Stimulated activated CD4-positive, alpha-beta T cell treated with anti-CD3 and anti-CD28 coated beads, Interleukin-12 subunit alpha, Interleukin-12 subunit beta, amount 100 ng/mL, for 4 hours (primary cell): ENCODE measurements around the gene TIMP4.

ENCODE experiments used
- DNase-seq: peaks from one replicate; pipeline ENCODE4 v3.0.0-alpha.2; 2020

Gene TIMP4

DNA sequence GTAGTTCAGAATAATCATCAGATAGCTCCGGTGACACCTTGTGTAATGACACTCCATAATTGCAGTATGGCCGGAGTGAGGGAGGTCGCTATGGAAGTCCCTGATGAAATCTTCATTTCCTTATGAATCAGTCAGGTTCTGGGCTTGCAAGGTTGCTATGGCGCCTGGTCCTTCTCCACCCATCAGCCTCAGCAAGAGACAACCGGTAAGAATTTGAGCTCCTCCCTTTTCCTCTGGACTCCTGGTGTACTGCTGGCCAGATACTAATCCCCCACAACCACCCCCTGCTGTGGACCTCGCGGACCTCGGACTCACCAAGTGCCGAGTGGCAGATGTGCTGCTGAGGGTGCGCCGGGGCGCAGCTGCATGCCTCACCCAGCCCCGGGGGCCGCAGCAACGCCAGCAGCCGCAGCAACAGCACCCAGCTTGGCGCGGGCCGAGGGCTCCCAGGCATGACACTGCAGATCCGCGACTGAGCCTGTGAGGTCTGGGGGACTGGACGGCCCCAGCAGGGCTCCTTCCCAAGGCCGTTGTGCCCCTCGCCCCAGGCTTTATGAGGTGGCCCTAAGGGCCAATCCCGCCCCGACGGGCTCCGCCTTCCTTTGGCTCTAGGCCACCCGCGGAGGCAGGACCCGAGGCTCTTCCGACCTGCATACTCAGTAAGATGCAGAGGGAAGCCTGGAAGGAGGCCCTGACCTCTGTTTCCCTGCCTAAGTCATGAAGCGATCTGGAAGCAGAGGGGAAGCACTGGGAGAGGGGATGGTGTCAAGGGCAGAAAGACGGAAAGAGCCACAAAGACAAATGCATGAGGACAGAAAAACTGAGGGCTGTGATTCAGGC lies at the start of gene TIMP4:
TSS of gene TIMP4 (minus strand) at position 526 of the 840 bp plus-strand sequence. CDS start at position 454, 72 bp downstream.
- no peak for DNase-seq

DNA sequence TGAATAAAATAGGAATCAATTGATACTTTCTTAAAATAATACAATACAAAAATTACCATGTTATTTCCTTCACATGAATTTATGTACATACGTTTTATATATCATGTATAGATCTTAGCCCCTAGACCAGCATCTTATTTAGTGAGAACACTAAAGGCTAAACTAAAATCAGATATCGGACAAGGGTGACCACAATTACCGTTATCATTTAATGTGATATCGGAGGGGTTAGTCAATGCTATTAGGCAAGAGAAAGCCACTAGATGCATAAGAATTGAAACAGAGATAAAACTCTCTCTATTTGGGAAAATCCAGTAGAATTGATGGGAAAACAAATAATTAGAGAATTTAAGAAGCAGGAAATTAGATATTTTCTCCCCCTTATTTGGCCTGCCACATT lies 46.5 kb upstream of the TIMP4 start:
- DNase-seq, result no peak

- DNase-seq, result no peak
These were observed 43.1 kb upstream of the TIMP4 start for GRCh38 chr3:12201813-12202212.

DNA sequence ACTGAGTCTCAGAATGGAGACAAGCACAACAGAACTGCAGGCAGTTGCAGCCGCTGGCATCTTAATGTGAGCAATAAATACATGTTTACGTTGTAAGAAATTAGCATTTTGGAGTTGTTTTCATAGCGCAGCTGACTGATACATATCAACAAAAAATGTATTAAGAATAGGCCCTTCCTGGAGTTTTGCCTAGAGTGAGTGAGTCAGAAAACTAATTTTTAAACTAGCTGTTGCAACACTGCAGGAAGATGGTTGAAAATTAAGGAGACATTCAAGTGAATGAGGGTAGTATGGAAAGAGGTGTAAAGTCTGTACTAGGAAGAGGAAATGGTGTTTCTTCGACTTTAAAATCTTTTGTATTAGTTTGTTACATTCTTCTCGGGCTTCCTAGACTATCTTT lies 39.6 kb upstream of the TIMP4 start:
- DNase-seq, result no peak

GRCh38 chr3:12197475-12197874 lies 38.8 kb upstream of the TIMP4 start:
- DNase-seq, result no peak

DNA sequence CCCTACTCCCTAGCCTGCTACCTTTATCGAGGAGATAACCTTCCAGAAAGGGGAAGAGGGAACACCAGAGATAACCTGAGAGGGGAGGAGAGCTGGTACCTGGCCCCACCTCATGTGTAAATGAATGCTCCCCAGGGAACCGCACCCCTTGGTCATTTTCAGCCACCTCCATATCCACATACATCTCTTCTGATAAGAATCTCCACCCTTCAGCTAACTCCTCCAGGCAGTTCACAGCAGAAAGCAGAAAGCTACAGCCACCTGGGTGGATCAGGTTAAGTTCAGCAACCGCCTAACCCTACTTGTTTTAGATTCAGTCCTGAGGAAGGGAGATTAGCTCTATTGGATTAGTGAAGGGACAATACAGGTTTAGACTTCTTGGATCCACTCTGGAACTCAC lies 38.0 kb upstream of the TIMP4 start:
- DNase-seq, result no peak

DNA sequence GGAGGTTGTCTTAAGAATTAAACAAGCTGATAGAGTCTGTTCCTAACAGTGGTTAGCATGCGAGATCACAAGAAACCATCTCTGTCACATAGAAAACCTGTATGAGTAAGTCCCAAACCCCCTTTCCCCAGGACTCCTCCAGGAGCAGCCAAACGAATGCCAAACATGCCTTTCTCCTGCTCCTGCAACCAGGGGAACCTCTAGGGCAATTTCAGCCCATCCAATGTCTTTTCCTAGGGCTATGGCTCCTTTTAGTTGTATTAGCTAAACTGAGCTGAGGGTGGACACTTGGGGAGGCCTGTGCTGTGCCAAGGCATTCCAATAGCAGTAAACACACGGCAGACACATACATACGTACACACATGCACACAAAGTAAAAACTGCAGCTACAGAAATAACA lies 36.5 kb upstream of the TIMP4 start:
- no peak for DNase-seq

GRCh38 chr3:12194669-12195161 lies 36.0 kb upstream of the TIMP4 start:
- DNase-seq, result peak; percentile 22

DNA sequence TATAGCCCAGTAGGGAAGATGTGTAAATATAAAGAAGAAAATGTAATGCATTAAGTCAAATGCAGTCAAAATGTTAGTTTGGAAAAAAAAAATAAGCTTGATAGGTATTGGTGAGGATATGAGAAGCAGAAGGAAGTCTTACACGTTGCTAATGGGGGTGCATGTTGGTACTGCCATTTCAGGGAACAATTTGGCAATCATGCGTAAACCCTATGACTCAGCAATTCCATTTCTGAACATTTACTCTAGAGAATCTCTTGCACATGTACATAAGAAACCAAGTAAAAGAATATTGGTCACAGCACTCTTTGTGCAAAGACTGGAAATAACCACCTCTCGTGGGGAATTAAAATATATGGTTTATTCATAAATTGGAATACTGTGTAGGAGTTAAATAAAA lies 35.5 kb upstream of the TIMP4 start:
- no peak for DNase-seq

- no peak for DNase-seq
These were observed 34.9 kb upstream of the TIMP4 start for GRCh38 chr3:12193485-12194165.

- DNase-seq, result no peak
These were observed 34.2 kb upstream of the TIMP4 start for GRCh38 chr3:12192655-12193484.

- no peak for DNase-seq
These were observed 33.5 kb upstream of the TIMP4 start for GRCh38 chr3:12192173-12192572.

DNA sequence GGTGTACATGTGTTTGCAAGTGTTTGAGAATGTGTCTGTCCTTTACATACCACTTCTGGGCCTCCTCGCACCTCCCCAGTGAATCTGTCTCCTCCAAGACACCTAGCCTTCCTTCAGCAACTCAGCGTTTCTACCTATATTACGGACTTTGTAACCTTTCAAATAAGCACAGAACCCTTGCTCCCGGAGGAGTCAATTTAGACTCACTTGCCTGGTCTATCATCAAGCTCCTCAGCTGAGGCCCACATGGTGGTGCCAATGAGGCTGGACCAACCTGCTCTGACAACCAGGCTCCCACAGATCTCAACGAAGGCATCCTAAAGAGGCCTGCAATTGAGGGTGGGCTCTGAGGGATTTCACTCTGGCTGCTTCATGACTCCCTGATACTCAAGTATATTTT lies 32.8 kb upstream of the TIMP4 start:
- DNase-seq, result no peak

DNA sequence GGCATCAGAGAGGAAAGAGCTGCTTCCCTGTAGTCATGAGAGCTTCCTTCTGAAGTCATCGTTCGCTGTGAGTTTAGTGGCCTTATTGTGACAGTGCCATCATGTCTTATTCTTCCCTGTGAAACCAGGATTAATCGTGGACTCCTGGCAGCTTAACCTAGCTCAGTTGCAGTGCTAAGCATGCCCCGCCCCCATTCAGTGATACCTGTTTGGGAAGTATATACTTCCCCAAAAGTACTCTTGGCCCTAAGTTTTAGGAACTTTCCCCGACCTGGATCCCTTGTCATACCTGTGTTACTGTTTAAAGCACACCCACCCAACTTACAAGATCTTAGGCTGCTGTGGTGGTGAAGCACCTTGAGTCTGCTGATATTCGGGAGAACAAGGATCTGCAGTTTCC lies 32.1 kb upstream of the TIMP4 start:
- DNase-seq, result no peak

GRCh38 chr3:12190221-12190807 lies 31.6 kb upstream of the TIMP4 start:
- no peak for DNase-seq

DNA sequence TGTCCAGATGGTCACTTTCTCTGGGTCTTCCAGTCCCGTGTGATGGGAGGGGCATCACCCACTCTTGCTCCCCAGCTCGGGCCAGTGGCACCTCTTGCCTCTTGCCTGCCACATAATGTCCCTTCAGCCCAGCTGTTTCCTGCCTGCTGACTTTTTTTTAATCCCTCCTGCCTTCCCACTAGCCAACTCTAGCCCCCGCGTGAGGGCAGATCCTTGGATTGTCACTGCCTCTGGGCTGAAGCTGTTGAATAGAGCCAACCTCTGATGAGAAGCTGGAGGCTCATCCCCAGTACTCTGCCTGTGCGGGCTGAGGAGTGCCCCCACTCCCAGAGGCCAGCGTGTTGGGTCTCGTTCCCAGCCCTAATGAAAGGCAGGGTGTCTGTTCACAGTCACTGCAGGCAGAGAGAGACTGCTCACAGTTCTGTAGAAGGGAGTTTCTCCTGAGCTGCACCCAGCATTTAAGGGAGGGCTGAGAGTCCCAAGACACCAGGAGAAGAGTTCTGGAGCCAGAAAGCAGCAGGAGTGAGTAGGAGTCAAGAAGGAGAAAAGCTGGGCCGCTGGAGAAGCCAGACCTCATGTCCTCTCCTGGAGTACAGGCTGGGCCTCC lies 30.1 kb upstream of the TIMP4 start:
- no peak for DNase-seq

- no peak for DNase-seq
These were observed 29.6 kb upstream of the TIMP4 start for GRCh38 chr3:12188328-12188648.

- DNase-seq, result peak; percentile 54
These were observed 29.0 kb upstream of the TIMP4 start for GRCh38 chr3:12187448-12188327.

GRCh38 chr3:12186515-12187286 lies 28.0 kb upstream of the TIMP4 start:
- no peak for DNase-seq

GRCh38 chr3:12186046-12186445 lies 27.3 kb upstream of the TIMP4 start:
- DNase-seq, result no peak
